Activated CD8-positive, alpha-beta T cell treated with anti-CD3 and anti-CD28 coated beads, Interleukin-2, amount 10 ng/mL, durations not matched to agents 7 days and 5 days (primary cell): ENCODE data around the gene HIVEP2. TPM values are rescaled to one million over a fixed set of nuclear protein-coding genes. Genes with fewer than 3 reads are reported as not detected.

ENCODE experiments used
- ATAC-seq: fragments of 150-1000 bp; cut with Tn5 transposase; one replicate; pipeline ENCODE4 v1.10.0; 2021; ENCODE audit warnings: moderate library complexity
- CTCF ChIA-PET: fragments of 350-600 bp; sonication (Branson Sonifier 250); formaldehyde crosslinking; loops from one replicate; lab custom pipeline; 2021; ENCODE audit warnings: antibody characterized with exemption; lab: Charles Lee
- POLR2A ChIA-PET: fragments of 350-600 bp; sonication (Branson Sonifier 250); formaldehyde crosslinking; loops from one replicate; lab custom pipeline; 2021; ENCODE audit warnings: antibody characterized with exemption; lab: Charles Lee
- DNase-seq: peaks from one replicate; pipeline ENCODE4 v3.0.0-alpha.2; 2020
- H3K27ac Mint-ChIP-seq: one replicate; pipeline ENCODE4 v1.8.0; 2021; ENCODE audit warnings: mild to moderate bottlenecking, mixed read lengths
- H3K27me3 Mint-ChIP-seq: one replicate; pipeline ENCODE4 v1.8.0; 2021; ENCODE audit warnings: low read depth, mixed read lengths
- H3K36me3 Mint-ChIP-seq: one replicate; pipeline ENCODE4 v1.8.0; 2021; ENCODE audit warnings: low read depth, mixed read lengths
- H3K4me1 Mint-ChIP-seq: one replicate; pipeline ENCODE4 v1.8.0; 2021; ENCODE audit warnings: low read depth, mixed read lengths
- H3K4me3 Mint-ChIP-seq: one replicate; pipeline ENCODE4 v1.8.0; 2021; ENCODE audit warnings: mild to moderate bottlenecking, mixed read lengths
- H3K9me3 Mint-ChIP-seq: one replicate; pipeline ENCODE4 v1.8.0; 2022; ENCODE audit warnings: mixed read lengths; ENCODE audit not compliant: insufficient read depth
- total RNA-seq, 2 experiments: library from RNA; stranded (reverse); gene quantifications; one replicate each; pipeline ENCODE4 v1.2.3, GENCODE V29; 2021

Gene HIVEP2
- total RNA-seq, 2 experiments from 2014 or later, result 22.8 to 23.1 TPM

GRCh38 chr6:142908235-142908634 lies 36.7 kb downstream of the HIVEP2 start:
- Mint-ChIP-seq H3K9me3 (no peaks in the 10 kb centered on the region), H3K27ac (peak overlapping the region; percentile 87), H3K4me1 (peaks cover 81% of the 10 kb centered on the region), H3K4me3 (peak overlapping the region; percentile 74), H3K27me3 (no peaks in the 10 kb centered on the region), H3K36me3 (peaks cover 30% of the 10 kb centered on the region)
- ChIA-PET CTCF (no interaction called here), POLR2A (interaction anchor here (2.0 to 3.5 kb wide), 2 partner anchors 18 to 35 kb away, joined by 9 to 26 read pairs; no protein-coding TSS in a partner anchor)
- no peak for ATAC-seq
- no peak for DNase-seq

DNA sequence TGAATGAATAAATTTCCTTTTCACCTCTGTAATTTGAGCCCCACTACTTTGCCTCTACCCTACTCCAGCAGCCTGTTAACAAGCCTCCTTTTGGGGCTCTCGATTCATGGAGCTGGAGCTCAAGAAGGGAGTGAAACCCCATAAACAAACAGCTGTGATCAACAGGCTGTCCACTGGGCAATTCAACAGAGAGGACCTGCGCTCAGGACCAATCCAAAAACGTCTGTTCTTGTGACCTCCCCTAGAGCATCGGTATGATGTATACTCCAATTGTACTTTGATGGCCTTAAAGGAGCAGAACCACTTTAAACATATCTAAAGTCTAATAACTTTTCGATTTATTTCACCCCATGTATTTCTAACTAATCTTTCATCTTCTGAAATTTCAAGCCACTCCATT lies 37.4 kb downstream of the HIVEP2 start:
- H3K4me3 Mint-ChIP-seq, result peak overlapping the region; percentile 74
- CTCF ChIA-PET, result interaction anchor here (0.6 to 2.2 kb wide), 9 partner anchors 12 to 119 kb away, joined by 3 to 7 read pairs (median 3); no protein-coding TSS in a partner anchor
- peak; percentile 58 for DNase-seq
- H3K9me3 Mint-ChIP-seq, result no peaks in the 10 kb centered on the region
- H3K27me3 Mint-ChIP-seq, result no peaks in the 10 kb centered on the region
- POLR2A ChIA-PET, result interaction anchor here (1.0 to 3.5 kb wide), 6 partner anchors 19 to 65 kb away, joined by 4 to 26 read pairs (median 7); partner anchors contain the start of gene HIVEP2
- H3K27ac Mint-ChIP-seq, result peak overlapping the region; percentile 87
- peak; percentile 62 for ATAC-seq
- peaks cover 81% of the 10 kb centered on the region for H3K4me1 Mint-ChIP-seq
- peaks cover 26% of the 10 kb centered on the region for H3K36me3 Mint-ChIP-seq

GRCh38 chr6:142906945-142907470 lies 38.0 kb downstream of the HIVEP2 start:
- peak overlapping the region; percentile 87 for H3K27ac Mint-ChIP-seq
- H3K27me3 Mint-ChIP-seq, result no peaks in the 10 kb centered on the region
- CTCF ChIA-PET, result interaction anchor here (0.6 to 2.2 kb wide), 9 partner anchors 13 to 119 kb away, joined by 3 to 7 read pairs (median 3); no protein-coding TSS in a partner anchor
- peaks cover 81% of the 10 kb centered on the region for H3K4me1 Mint-ChIP-seq
- ATAC-seq, result peak; percentile 44
- DNase-seq, result peak; percentile 50
- peak overlapping the region; percentile 74 for H3K4me3 Mint-ChIP-seq
- H3K9me3 Mint-ChIP-seq, result no peaks in the 10 kb centered on the region
- POLR2A ChIA-PET, result interaction anchor here (1.0 to 3.5 kb wide), 7 partner anchors 19 to 64 kb away, joined by 4 to 26 read pairs (median 6); partner anchors contain the start of gene HIVEP2
- H3K36me3 Mint-ChIP-seq, result peaks cover 23% of the 10 kb centered on the region

DNA sequence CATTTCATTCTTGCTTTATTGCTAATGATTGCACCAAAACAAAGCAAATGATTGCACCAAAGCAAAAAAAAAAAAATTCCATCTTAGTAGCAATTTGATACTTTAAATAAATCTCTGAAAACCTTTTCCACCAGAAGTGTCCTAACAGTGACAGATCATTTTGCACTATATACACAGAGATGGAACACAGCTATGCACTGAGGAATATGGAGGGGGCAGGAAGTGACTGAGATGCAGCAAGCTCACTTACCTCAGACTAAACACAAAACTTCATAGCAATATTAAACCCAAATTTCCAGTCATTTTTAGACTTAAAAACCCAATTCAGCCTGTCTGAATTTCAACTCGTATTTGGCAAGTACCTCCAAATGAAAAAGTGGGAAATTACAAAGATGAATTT lies 41.2 kb downstream of the HIVEP2 start:
- Mint-ChIP-seq H3K27ac (peak overlapping the region; percentile 93), H3K4me1 (peaks cover 76% of the 10 kb centered on the region), H3K4me3 (peak overlapping the region; percentile 66), H3K36me3 (peaks cover 29% of the 10 kb centered on the region), H3K27me3 (no peaks in the 10 kb centered on the region), H3K9me3 (no peaks in the 10 kb centered on the region)
- ChIA-PET CTCF (interaction anchor here (0.8 to 2.8 kb wide), 6 partner anchors 12 to 211 kb away, joined by 3 to 9 read pairs (median 4); no protein-coding TSS in a partner anchor), POLR2A (interaction anchor here (1.8 to 3.0 kb wide), 3 partner anchors 18 to 42 kb away, joined by 5 to 24 read pairs (median 8); no protein-coding TSS in a partner anchor)
- ATAC-seq (peak; percentile 35), DNase-seq (no peak)

GRCh38 chr6:142902636-142903053 lies 42.3 kb downstream of the HIVEP2 start:
- Mint-ChIP-seq H3K27me3 (no peaks in the 10 kb centered on the region), H3K4me1 (peaks cover 66% of the 10 kb centered on the region), H3K27ac (peak overlapping the region; percentile 93), H3K36me3 (peaks cover 21% of the 10 kb centered on the region), H3K4me3 (peak overlapping the region; percentile 66), H3K9me3 (no peaks in the 10 kb centered on the region)
- ChIA-PET POLR2A (interaction anchor here (0.7 to 3.0 kb wide), 11 partner anchors 9 to 83 kb away, joined by 3 to 24 read pairs (median 5); no protein-coding TSS in a partner anchor), CTCF (interaction anchor here (0.9 to 2.8 kb wide), 7 partner anchors 9 to 60 kb away, joined by 3 to 11 read pairs (median 4); no protein-coding TSS in a partner anchor)
- peak; percentile 79 for DNase-seq
- peak; percentile 74 for ATAC-seq

DNA sequence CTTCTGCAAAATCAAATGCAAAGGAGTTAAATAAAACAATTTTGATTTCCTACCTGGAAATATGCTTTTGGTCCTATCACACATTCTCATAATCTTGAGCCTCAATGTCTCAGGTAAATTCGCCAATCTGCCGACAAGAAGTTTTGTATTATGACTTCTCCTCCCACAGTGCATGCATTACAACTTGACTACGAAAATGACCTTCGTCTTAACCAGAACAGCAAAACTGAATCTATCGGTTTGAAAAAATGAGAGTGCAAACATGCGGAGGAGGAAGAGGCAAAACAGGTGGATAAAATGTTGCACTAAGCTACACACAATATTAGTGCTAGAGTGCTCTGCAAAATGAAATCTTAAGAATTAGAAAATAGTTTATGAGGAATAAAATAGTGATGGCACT lies 43.4 kb downstream of the HIVEP2 start:
- ATAC-seq, result no peak
- H3K27ac Mint-ChIP-seq, result peak overlapping the region; percentile 14
- H3K9me3 Mint-ChIP-seq, result no peaks in the 10 kb centered on the region
- peak overlapping the region; percentile 7 for H3K4me3 Mint-ChIP-seq
- no peak for DNase-seq
- ChIA-PET CTCF (interaction anchor here (1.0 to 2.3 kb wide), 7 partner anchors 16 to 59 kb away, joined by 3 to 11 read pairs (median 4); no protein-coding TSS in a partner anchor), POLR2A (interaction anchor here (0.8 to 3.0 kb wide), 11 partner anchors 8 to 75 kb away, joined by 3 to 24 read pairs (median 5); no protein-coding TSS in a partner anchor)
- peaks cover 13% of the 10 kb centered on the region for H3K36me3 Mint-ChIP-seq
- H3K4me1 Mint-ChIP-seq, result peaks cover 55% of the 10 kb centered on the region
- no peaks in the 10 kb centered on the region for H3K27me3 Mint-ChIP-seq

DNA sequence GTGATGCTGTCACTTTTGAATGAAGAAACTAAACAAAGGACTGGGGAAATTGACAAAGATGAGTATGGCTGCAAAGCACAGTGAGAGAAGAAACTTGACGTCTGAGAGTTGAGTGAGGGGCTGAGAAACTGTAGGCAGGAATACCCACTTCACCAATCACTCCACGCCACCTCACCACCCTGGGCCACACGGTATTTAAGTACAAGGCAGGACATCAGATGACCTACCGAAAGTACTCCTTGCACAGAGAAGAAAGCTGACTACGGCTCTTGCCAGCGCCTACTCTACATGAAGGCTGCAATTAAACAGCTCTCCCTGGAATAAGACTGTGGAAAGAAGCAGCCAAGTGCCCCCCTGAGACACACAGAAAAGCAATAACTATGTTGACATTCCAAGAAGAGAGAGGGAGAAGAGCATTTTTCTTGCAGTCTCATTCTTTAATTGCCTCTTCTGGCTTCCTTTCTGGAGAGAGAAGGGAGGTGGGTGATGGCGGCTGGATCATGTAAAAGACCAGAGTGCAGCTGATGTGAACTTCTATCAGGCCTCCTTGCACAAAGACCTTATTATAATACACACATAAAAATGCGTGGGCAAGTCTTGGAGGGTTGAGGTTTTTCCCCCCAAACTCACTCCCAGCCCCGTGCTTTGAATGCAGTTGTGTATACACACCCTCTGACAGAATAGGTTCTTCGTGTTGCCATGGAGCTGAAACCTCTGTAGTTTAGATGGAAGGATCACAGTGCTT lies 44.6 kb downstream of the HIVEP2 start:
- Mint-ChIP-seq H3K4me1 (peaks cover 55% of the 10 kb centered on the region), H3K27me3 (no peaks in the 10 kb centered on the region), H3K4me3 (no peak overlapping the region), H3K36me3 (peaks cover 15% of the 10 kb centered on the region), H3K9me3 (no peaks in the 10 kb centered on the region), H3K27ac (no peak overlapping the region)
- ATAC-seq (peak; percentile 34), DNase-seq (no peak)
- ChIA-PET POLR2A (interaction anchor here (1.0 to 2.4 kb wide), 6 partner anchors 11 to 55 kb away, joined by 3 to 7 read pairs (median 7); no protein-coding TSS in a partner anchor), CTCF (interaction anchor here (2.2 to 2.3 kb wide), 3 partner anchors 15 to 43 kb away, joined by 8 to 11 read pairs (median 10); no protein-coding TSS in a partner anchor)

- Mint-ChIP-seq H3K4me1 (peaks cover 49% of the 10 kb centered on the region), H3K4me3 (no peak overlapping the region), H3K27me3 (no peaks in the 10 kb centered on the region), H3K27ac (no peak overlapping the region), H3K36me3 (peaks cover 19% of the 10 kb centered on the region), H3K9me3 (no peaks in the 10 kb centered on the region)
- POLR2A ChIA-PET, result interaction anchor here (0.7 to 0.9 kb wide), 3 partner anchors 28 to 47 kb away, joined by 3 read pairs; no protein-coding TSS in a partner anchor
- ATAC-seq (no peak), DNase-seq (no peak)
- CTCF ChIA-PET, result interaction anchor here (0.8 kb wide), 1 partner anchor 10 kb away, joined by 6 read pairs; no protein-coding TSS in a partner anchor
Observed at GRCh38 chr6:142898927-142899895, 45.8 kb downstream of the HIVEP2 start.

- POLR2A ChIA-PET, result interaction anchor here (1.2 kb wide), 1 partner anchor 41 kb away, joined by 3 read pairs; no protein-coding TSS in a partner anchor
- CTCF ChIA-PET, result no interaction called here
- H3K4me3 Mint-ChIP-seq, result no peak overlapping the region
- DNase-seq (no peak), ATAC-seq (no peak)
- H3K27ac Mint-ChIP-seq, result no peak overlapping the region
- no peaks in the 10 kb centered on the region for H3K27me3 Mint-ChIP-seq
- no peaks in the 10 kb centered on the region for H3K9me3 Mint-ChIP-seq
- peaks cover 19% of the 10 kb centered on the region for H3K36me3 Mint-ChIP-seq
- peaks cover 34% of the 10 kb centered on the region for H3K4me1 Mint-ChIP-seq
Observed at GRCh38 chr6:142897659-142898058, 47.3 kb downstream of the HIVEP2 start.

GRCh38 chr6:142896732-142897131 lies 48.2 kb downstream of the HIVEP2 start:
- Mint-ChIP-seq H3K4me1 (peaks cover 31% of the 10 kb centered on the region), H3K27ac (no peak overlapping the region), H3K36me3 (peaks cover 16% of the 10 kb centered on the region), H3K4me3 (no peak overlapping the region), H3K27me3 (no peaks in the 10 kb centered on the region), H3K9me3 (no peaks in the 10 kb centered on the region)
- ChIA-PET CTCF (no interaction called here), POLR2A (no interaction called here)
- no peak for ATAC-seq
- no peak for DNase-seq
